Fibroblast of mammary gland (primary cell): ENCODE data around the gene DNAJC30.

Source experiments
- DNase-seq: peaks from one replicate; pipeline ENCODE4 v3.0.0-alpha.2; 2010; ENCODE audit warnings: low read depth
- H3K4me3 ChIP-seq: 2 replicates; pipeline ENCODE4 v1.5.1; 2011; ENCODE audit warnings: low read depth, mild to moderate bottlenecking, low read length, moderate library complexity; ENCODE audit not compliant: control insufficient read depth
- TF ChIP-seq, protein P1 (sequence below): conservative IDR thresholded peaks from 2 replicates; pipeline ENCODE4 v1.5.1; 2011; ENCODE audit warnings: low read depth, low read length, inconsistent platforms; ENCODE audit not compliant: control insufficient read depth, insufficient read depth

Gene DNAJC30

DNA sequence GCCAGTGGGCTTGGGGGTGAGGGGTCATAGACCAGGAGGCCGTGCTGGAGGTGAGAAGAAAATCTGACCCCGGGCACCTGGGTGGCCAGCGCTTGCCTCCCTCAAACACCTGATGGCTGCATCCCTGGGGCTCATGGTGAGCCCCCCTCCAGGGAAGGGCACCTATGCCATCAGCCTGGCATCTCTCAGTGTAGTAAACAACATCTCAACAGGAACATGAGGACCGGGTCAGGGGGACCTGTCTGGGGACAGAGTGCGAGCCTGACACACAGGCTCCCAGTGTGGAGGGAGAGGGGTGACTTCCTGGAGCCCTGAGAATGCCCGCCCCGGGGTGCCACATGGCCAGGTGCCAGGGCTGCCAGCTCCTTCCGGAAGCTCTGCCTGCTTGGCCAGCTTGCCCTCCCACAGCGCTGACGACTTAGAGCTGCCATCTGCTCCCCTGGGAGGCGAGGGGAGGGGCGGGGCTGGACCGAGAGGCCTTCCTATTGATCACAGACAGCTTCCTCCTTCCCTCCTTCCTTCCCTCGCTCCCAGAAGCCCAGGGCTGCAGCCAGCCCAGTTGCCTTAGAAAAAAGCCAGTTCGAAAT, 23.9 kb upstream of the DNAJC30 start:
- no peak for DNase-seq
- TF ChIP-seq, protein P1, sequence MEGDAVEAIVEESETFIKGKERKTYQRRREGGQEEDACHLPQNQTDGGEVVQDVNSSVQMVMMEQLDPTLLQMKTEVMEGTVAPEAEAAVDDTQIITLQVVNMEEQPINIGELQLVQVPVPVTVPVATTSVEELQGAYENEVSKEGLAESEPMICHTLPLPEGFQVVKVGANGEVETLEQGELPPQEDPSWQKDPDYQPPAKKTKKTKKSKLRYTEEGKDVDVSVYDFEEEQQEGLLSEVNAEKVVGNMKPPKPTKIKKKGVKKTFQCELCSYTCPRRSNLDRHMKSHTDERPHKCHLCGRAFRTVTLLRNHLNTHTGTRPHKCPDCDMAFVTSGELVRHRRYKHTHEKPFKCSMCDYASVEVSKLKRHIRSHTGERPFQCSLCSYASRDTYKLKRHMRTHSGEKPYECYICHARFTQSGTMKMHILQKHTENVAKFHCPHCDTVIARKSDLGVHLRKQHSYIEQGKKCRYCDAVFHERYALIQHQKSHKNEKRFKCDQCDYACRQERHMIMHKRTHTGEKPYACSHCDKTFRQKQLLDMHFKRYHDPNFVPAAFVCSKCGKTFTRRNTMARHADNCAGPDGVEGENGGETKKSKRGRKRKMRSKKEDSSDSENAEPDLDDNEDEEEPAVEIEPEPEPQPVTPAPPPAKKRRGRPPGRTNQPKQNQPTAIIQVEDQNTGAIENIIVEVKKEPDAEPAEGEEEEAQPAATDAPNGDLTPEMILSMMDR, result no peak
- no peak overlapping the region for H3K4me3 ChIP-seq

DNA sequence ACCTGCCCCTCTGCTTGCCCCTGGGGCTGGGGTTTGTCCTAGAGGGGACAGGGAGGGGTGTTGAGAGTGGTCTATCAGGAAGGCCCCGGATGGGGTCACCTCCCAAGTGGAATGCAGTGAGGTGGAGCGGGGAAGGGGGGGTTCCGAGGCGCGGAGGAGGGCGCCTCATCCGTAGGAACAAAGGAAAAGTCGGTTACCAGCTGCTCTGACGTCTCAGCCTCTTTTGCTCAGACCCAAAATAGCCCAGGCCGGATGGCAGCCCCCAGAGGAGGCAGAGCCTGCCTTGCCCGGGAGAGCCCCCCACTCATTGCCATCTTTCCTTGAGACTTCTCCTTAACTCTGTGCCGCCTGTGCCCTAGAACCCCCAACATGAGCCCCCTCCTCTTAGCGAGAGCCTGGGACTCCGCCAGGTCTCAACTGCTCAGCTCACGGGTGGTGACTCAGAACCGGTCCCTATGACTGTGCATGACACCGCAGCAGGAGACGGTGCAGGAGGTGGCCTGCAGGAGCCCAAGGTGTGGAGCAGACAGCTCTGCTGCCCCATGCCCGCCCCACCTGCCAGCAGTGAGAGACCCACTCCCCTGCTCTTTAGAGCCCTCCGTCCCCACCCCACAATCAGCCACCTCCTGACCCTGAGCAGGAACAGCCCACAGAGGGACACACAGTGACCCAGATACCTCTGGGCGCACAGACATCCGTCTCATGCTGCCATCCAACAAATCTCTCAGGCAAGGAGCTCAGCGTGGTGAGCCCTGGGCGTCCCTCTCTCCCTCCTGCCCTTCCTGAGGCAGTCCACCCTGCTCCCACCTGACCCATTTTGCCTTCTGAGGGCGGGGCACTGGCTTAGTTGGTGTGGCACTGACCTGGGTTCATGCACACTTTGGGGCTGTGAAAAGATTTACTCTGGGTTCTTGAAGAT, 23.1 kb upstream of the DNAJC30 start:
- no peak overlapping the region for H3K4me3 ChIP-seq
- TF ChIP-seq, protein P1, result no peak
- peak; percentile 48 for DNase-seq

DNA sequence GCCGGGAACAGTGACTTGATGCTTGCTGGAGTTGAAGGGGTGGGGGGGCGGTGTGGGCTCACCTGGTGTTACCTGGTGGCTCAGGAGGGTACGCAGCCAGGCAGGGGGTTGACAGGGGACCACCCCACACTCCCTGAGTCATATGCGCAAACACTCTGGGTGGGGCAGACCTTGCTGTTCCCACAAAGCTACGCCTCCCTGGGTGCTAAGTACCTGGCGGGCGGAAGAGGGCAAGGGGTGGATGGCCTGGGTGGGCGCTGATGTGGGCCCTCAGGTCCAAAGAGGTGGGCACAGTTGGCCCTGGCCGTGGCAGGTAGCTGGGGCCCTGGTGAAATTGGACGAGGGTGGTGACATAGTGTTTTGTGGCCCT, 22.3 kb upstream of the DNAJC30 start:
- no peak overlapping the region for H3K4me3 ChIP-seq
- TF ChIP-seq, protein P1, result no peak
- DNase-seq, result no peak

DNA sequence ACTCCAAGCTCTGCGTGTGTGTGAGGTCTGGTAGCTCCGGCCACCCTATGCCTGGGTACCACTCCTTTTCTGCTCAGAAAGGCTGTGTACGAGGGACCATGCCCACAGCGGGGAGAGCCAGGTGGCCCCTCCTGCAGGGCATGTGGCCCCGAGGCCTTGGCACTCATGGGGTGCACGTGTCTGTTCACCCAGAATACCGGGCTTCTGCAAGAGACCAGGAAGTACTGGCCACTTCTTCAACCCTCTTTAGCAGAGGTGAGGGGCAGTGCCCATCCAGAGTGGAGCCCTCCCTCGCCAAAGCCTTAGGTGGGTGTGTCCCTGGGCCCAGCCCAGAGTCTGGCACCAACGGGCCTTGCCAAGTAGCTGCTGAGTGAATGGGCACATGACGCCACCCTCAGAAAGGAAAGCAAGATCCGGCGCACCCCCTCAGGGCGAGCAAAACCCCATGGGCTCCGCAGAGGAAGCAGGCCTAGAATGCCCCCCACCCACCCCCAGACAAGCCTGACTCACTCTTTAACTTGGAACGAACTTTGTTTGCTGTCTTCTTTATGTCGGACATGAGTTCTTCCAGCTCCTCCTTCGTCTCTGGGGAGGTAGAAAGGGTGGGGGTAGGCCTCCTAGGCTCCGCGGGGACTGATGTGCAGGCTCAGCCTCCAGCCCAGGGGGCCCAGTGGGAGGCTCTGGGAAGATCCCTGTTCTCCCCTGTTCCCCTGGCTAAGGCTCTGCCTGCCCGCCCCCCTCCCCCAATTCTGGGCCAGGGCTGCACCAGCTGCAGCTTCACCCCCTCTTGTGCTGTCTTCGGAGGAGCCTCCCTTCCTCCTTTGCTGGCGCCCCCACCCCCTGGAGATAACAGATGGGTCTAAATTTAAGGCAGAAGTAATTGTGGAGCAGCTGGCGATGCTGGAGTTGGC, 21.6 kb upstream of the DNAJC30 start:
- TF ChIP-seq, protein P1, result no peak
- DNase-seq, result peak; percentile 80

DNA sequence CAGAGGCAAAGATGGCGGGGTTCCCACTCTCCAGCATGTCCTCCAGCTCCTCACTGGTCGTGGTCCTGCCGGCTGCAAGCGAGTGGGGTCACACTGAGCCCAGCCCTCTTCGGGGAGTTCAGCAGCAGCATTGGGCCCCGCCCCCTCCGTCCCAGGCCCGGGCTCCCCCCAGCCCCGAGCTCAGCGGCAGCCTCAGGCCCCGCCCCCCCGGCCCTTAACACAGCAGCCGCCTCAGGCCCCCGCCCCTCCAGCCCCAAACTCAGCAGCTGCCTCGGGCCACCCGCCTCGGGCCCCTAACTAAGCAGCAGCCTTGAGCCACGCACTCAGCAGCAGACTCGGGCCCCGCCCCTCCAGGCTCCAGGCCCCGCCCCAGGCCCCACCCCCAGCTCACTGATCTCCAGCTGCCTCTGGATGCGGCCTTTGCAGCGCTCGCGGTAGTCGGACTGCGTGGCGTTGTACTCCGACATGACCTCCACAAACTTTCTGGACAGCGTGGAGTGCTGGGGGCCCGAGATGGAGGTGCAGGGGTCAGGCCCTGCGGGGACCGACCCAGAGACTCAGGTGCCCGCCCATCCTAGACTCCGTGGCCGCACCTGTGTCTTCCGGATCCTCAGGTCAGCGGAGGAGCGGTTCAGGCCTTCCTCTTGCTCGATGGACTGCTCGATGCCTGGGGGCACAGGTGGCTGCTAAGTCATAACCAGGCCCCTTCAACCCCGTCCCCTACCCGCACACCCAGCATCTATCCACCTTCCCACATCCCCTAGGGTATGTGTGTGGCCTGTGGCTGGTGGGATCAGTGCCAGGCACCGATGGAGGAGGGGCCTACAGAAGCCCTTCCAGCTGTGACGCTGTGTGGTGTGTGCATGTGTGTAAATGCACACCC, 20.7 kb upstream of the DNAJC30 start:
- H3K4me3 ChIP-seq, result no peak overlapping the region
- TF ChIP-seq, protein P1, result no peak

More for the DNA sequence above, 21.6 kb upstream of the DNAJC30 start:
- no peak overlapping the region for H3K4me3 ChIP-seq

More for the DNA sequence above, 20.7 kb upstream of the DNAJC30 start:
- peak; percentile 39 for DNase-seq
